Measurements from ENCODE around the gene ADISSP.

The ADISSP gene

GRCh38 chr20:3767427-3768341 lies at the start of gene ADISSP:
Gene ADISSP (minus strand): TSS chr20:3767753. CDS start chr20:3760100, 7,653 bp downstream.
- peak; percentile 99 for DNase-seq

- DNase-seq = no peak
Measured at GRCh38 chr20:3815703-3816315, 48.3 kb upstream of the ADISSP start.

- no peak for DNase-seq
Measured at GRCh38 chr20:3814928-3815495, 47.5 kb upstream of the ADISSP start.

GRCh38 chr20:3813848-3814581 lies 46.5 kb upstream of the ADISSP start:
- DNase-seq = no peak

- DNase-seq = no peak
Measured at GRCh38 chr20:3812975-3813847, 45.7 kb upstream of the ADISSP start.

- no peak for DNase-seq
Measured at GRCh38 chr20:3812259-3812681, 44.7 kb upstream of the ADISSP start.

GRCh38 chr20:3811467-3812258 lies 44.1 kb upstream of the ADISSP start:
- DNase-seq = peak; percentile 98

- no peak for DNase-seq
Measured at GRCh38 chr20:3808544-3808943, 41.0 kb upstream of the ADISSP start.

GRCh38 chr20:3804781-3805180 lies 37.2 kb upstream of the ADISSP start:
- DNase-seq = no peak

- no peak for DNase-seq
Measured at GRCh38 chr20:3804254-3804751, 36.8 kb upstream of the ADISSP start.

- DNase-seq = no peak
Measured at GRCh38 chr20:3803854-3804253, 36.3 kb upstream of the ADISSP start.

- no peak for DNase-seq
Measured at GRCh38 chr20:3803289-3803688, 35.7 kb upstream of the ADISSP start.

GRCh38 chr20:3802524-3803239 lies 35.1 kb upstream of the ADISSP start:
- no peak for DNase-seq

- no peak for DNase-seq
Measured at GRCh38 chr20:3801846-3802245, 34.3 kb upstream of the ADISSP start.

GRCh38 chr20:3801299-3801698 lies 33.7 kb upstream of the ADISSP start:
- DNase-seq = no peak

GRCh38 chr20:3800878-3801260 lies 33.3 kb upstream of the ADISSP start:
- DNase-seq = no peak

- DNase-seq = no peak
Measured at GRCh38 chr20:3800256-3800877, 32.8 kb upstream of the ADISSP start.

- no peak for DNase-seq
Measured at GRCh38 chr20:3798908-3799248, 31.3 kb upstream of the ADISSP start.

GRCh38 chr20:3798373-3798768 lies 30.8 kb upstream of the ADISSP start:
- DNase-seq = no peak
